ENCODE measurements around the gene KCNA5.
A peak's percentile ranks its signal among the peaks of the same experiment; 100 is the strongest.

The KCNA5 gene

GRCh38 chr12:5043589-5044419, at the start of gene KCNA5:
Gene KCNA5, plus strand, starts transcription at chr12:5043879. Its CDS starts 269 bp downstream, at chr12:5044148.
- no peak within 1 kb of the TSS for H3K4me3 ChIP-seq (replicated peaks; ENCODE audit: low read depth, low read length)
- no peak for TF ChIP-seq CTCF (IDR thresholded peaks at IDR 0.05; ENCODE audit: low read length, missing control alignments)
- no peak for DNase-seq (ENCODE audit: low read depth)

- no peak for DNase-seq (ENCODE audit: low read depth)
- H3K4me3 ChIP-seq (replicated peaks; ENCODE audit: low read depth, low read length): no peak overlapping the region
- TF ChIP-seq CTCF (IDR thresholded peaks at IDR 0.05; ENCODE audit: low read length, missing control alignments): no peak
Observed at GRCh38 chr12:4994622-4995021, 49.1 kb upstream of the KCNA5 start.

GRCh38 chr12:4996714-4997113, 47.0 kb upstream of the KCNA5 start:
- H3K4me3 ChIP-seq (replicated peaks; ENCODE audit: low read depth, low read length): no peak overlapping the region
- no peak for DNase-seq (ENCODE audit: low read depth)
- no peak for TF ChIP-seq CTCF (IDR thresholded peaks at IDR 0.05; ENCODE audit: low read length, missing control alignments)

GRCh38 chr12:4997939-4998338, 45.7 kb upstream of the KCNA5 start:
- no peak overlapping the region for H3K4me3 ChIP-seq (replicated peaks; ENCODE audit: low read depth, low read length)
- no peak for TF ChIP-seq CTCF (IDR thresholded peaks at IDR 0.05; ENCODE audit: low read length, missing control alignments)
- DNase-seq (ENCODE audit: low read depth): peak; percentile 62

- TF ChIP-seq CTCF (IDR thresholded peaks at IDR 0.05; ENCODE audit: low read length, missing control alignments): no peak
- DNase-seq (ENCODE audit: low read depth): no peak
- no peak overlapping the region for H3K4me3 ChIP-seq (replicated peaks; ENCODE audit: low read depth, low read length)
Observed at GRCh38 chr12:5000204-5000603, 43.5 kb upstream of the KCNA5 start.

- DNase-seq (ENCODE audit: low read depth): no peak
- TF ChIP-seq CTCF (IDR thresholded peaks at IDR 0.05; ENCODE audit: low read length, missing control alignments): no peak
- H3K4me3 ChIP-seq (replicated peaks; ENCODE audit: low read depth, low read length): no peak overlapping the region
Observed at GRCh38 chr12:5000658-5001385, 42.9 kb upstream of the KCNA5 start.

Measured in fibroblast of pulmonary artery (primary cell).